ENCODE measurements around the gene CBX6.
A peak's percentile ranks its signal among the peaks of the same experiment; 100 is the strongest.

The CBX6 gene

GRCh38 chr22:38834991-38835390, 37.0 kb downstream of the CBX6 start:
- DNase-seq, result no peak

GRCh38 chr22:38834215-38834953, 37.6 kb downstream of the CBX6 start:
- DNase-seq, result no peak

- DNase-seq, result no peak
These were observed 39.0 kb downstream of the CBX6 start for GRCh38 chr22:38833061-38833460.

- peak; percentile 84 for DNase-seq
These were observed 39.7 kb downstream of the CBX6 start for GRCh38 chr22:38832005-38832978.

GRCh38 chr22:38831166-38831945, 40.7 kb downstream of the CBX6 start:
- no peak for DNase-seq

- DNase-seq, result no peak
These were observed 41.2 kb downstream of the CBX6 start for GRCh38 chr22:38830845-38831108.

- no peak for DNase-seq
These were observed 41.8 kb downstream of the CBX6 start for GRCh38 chr22:38830026-38830844.

- DNase-seq, result no peak
These were observed 42.5 kb downstream of the CBX6 start for GRCh38 chr22:38829485-38829884.

- DNase-seq, result no peak
These were observed 43.3 kb downstream of the CBX6 start for GRCh38 chr22:38828616-38829205.

GRCh38 chr22:38828191-38828590, 43.8 kb downstream of the CBX6 start:
- no peak for DNase-seq

- no peak for DNase-seq
These were observed 44.5 kb downstream of the CBX6 start for GRCh38 chr22:38827510-38827909.

- DNase-seq, result no peak
These were observed 45.2 kb downstream of the CBX6 start for GRCh38 chr22:38826801-38827200.

- DNase-seq, result no peak
These were observed 45.6 kb downstream of the CBX6 start for GRCh38 chr22:38826386-38826785.

- DNase-seq, result no peak
These were observed 47.4 kb downstream of the CBX6 start for GRCh38 chr22:38824585-38824984.

- DNase-seq, result no peak
These were observed 48.4 kb downstream of the CBX6 start for GRCh38 chr22:38823637-38824036.

GRCh38 chr22:38823076-38823475, 48.9 kb downstream of the CBX6 start:
- no peak for DNase-seq

- DNase-seq, result no peak
These were observed 52.0 kb downstream of the CBX6 start for GRCh38 chr22:38820020-38820419.

- no peak for DNase-seq
These were observed 52.6 kb downstream of the CBX6 start for GRCh38 chr22:38819387-38819940.

GRCh38 chr22:38817196-38817595, 54.8 kb downstream of the CBX6 start:
- DNase-seq, result no peak

GRCh38 chr22:38815842-38816241, 56.2 kb downstream of the CBX6 start:
- DNase-seq, result no peak
